K562 (cell line): Measurements from ENCODE around the gene OLFML1. TPM values are rescaled to one million over a fixed set of nuclear protein-coding genes. Genes with fewer than 3 reads are reported as not detected.

Source experiments
- ATAC-seq: fragments of 200-7000 bp; cut with Tn5 transposase; 3 replicates; pipeline ENCODE4 v1.9.1; 2020; ENCODE audit warnings: moderate library complexity
- BruUV-seq: library from RNA; stranded (reverse); fragments of 400-500 nt; replicated peaks from 2 replicates; lab custom pipeline; 2021; lab: Mats Ljungman, UMichigan
- CTCF ChIA-PET: fragments of 300-600 bp; formaldehyde crosslinking; extraction: SDS; loops from one replicate; lab custom pipeline; 2021; ENCODE audit warnings: low intra/inter-chr PET ratio; lab: Yijun Ruan, JAX
- POLR2A ChIA-PET: fragments of 300-600, 350-650 bp; sonication (Branson Sonifier 250); formaldehyde crosslinking; extraction: SDS; loops from one replicate; lab custom pipeline; 2021; ENCODE audit warnings: antibody characterized with exemption, inconsistent platforms; lab: Yijun Ruan, JAX
- DNase-seq, 4 experiments: peaks; one replicate each; pipeline versions ENCODE4 v3.0.0 to v3.0.0-alpha.2; 2011 to 2018; ENCODE audit warnings: low spot score in 3 of 4, mixed read lengths in 3 of 4; ENCODE audit errors: extremely low read depth in 1 of 4
- FAIRE-seq: peaks from 2 replicates; lab custom pipeline; 2011; peaks lifted over from hg19 to GRCh38; lab: Jason Lieb, UNC
- H2AFZ ChIP-seq: 2 replicates; pipeline ENCODE4 v1.6.0; 2011; ENCODE audit warnings: low read depth, low read length, control low read depth, inconsistent platforms
- H3K27ac ChIP-seq: fragments of 200-600 bp; 3 replicates; pipeline ENCODE4 v1.8.0; 2011; ENCODE audit warnings: low read depth, mild to moderate bottlenecking, control low read depth, inconsistent platforms, low read length, moderate library complexity, mixed read lengths; ENCODE audit errors: extremely low read depth
- H3K27me3 ChIP-seq, 2 experiments: fragments of 300-600 bp in 1 of 2; 2 replicates in 1 of 2; 3 replicates in 1 of 2; pipeline versions ENCODE4 v1.6.0 to v1.8.0; 2011; ENCODE audit warnings: inconsistent platforms in 2 of 2, low read length in 2 of 2, mild to moderate bottlenecking in 1 of 2, mixed read lengths in 1 of 2, moderate library complexity in 1 of 2; ENCODE audit not compliant: control insufficient read depth in 2 of 2, insufficient read depth in 2 of 2
- H3K36me3 ChIP-seq: fragments of 300-600 bp; 3 replicates; pipeline ENCODE4 v1.8.0; 2011; ENCODE audit warnings: mild to moderate bottlenecking, low read length, inconsistent platforms; ENCODE audit not compliant: control insufficient read depth, insufficient read depth
- H3K4me1 ChIP-seq, 2 experiments: fragments of 200-600 bp in 1 of 2; replicated peaks in 1 of 2; 2 replicates in 1 of 2; 3 replicates in 1 of 2; pipeline versions ENCODE4 v1.5.1 to v1.8.0; 2011; ENCODE audit warnings: inconsistent platforms in 2 of 2, low read length in 2 of 2, mild to moderate bottlenecking in 1 of 2, mixed read lengths in 1 of 2, moderate library complexity in 1 of 2; ENCODE audit not compliant: control insufficient read depth in 2 of 2, insufficient read depth in 2 of 2
- H3K4me2 ChIP-seq: 2 replicates; pipeline ENCODE4 v1.6.1; 2011; ENCODE audit warnings: low read length, control low read depth, inconsistent platforms, mixed read lengths; ENCODE audit not compliant: insufficient read depth
- H3K4me3 ChIP-seq: fragments of 200-600 bp; sonication (generic), shearing (Covaris generic); 2 replicates; pipeline ENCODE4 v1.5.1; 2016; ENCODE audit warnings: control low read depth, inconsistent platforms
- H3K79me2 ChIP-seq: fragments of 200-600 bp; 3 replicates; pipeline ENCODE4 v1.8.0; 2011; ENCODE audit warnings: low read length, inconsistent platforms; ENCODE audit not compliant: control insufficient read depth, insufficient read depth
- H3K9ac ChIP-seq, 2 experiments: 2 replicates each; pipeline versions ENCODE4 v1.6.0 to v1.6.1; 2011; ENCODE audit warnings: low read depth in 2 of 2, low read length in 2 of 2, control low read depth in 1 of 2, inconsistent platforms in 1 of 2, mild to moderate bottlenecking in 1 of 2, mixed read lengths in 1 of 2; ENCODE audit not compliant: insufficient read depth in 1 of 2
- H3K9me1 ChIP-seq: one replicate; pipeline ENCODE4 v1.6.0; 2011; ENCODE audit warnings: inconsistent platforms, mild to moderate bottlenecking, low read length, moderate library complexity; ENCODE audit not compliant: control insufficient read depth, insufficient read depth
- H3K9me3 ChIP-seq: replicated peaks from 2 replicates; pipeline ENCODE4 v1.5.1; 2011; ENCODE audit warnings: low read depth, low read length, inconsistent platforms; ENCODE audit not compliant: control insufficient read depth, insufficient read depth
- H4K20me1 ChIP-seq: replicated peaks from 2 replicates; pipeline ENCODE4 v1.6.1; 2011; ENCODE audit warnings: low read length, inconsistent platforms, mixed read lengths; ENCODE audit not compliant: control insufficient read depth, insufficient read depth
- CHAMP1 ChIP-seq: fragments of 450-650 bp; IDR thresholded peaks from 2 replicates; pipeline ENCODE4 v1.6.1; 2016; ENCODE audit warnings: mild to moderate bottlenecking
- CREBBP ChIP-seq: IDR thresholded peaks from one replicate; pipeline ENCODE4 v1.6.1; 2012; ENCODE audit warnings: low read depth, mild to moderate bottlenecking, control low read depth, inconsistent platforms, low read length
- GTF3C2 ChIP-seq: IDR thresholded peaks from 3 replicates; pipeline ENCODE4 v1.6.1; 2011; ENCODE audit warnings: borderline replicate concordance, mild to moderate bottlenecking, moderate library complexity; ENCODE audit not compliant: insufficient read length; ENCODE audit errors: extremely low read depth
- HES1 ChIP-seq: fragments of 450-650 bp; IDR thresholded peaks from 2 replicates; pipeline ENCODE4 v1.6.1; 2016; ENCODE audit warnings: low read depth, mild to moderate bottlenecking, moderate library complexity
- MAFF ChIP-seq: IDR thresholded peaks from 2 replicates; pipeline ENCODE4 v1.6.1; 2012; ENCODE audit warnings: low read length, improper control_type of control experiment
- MCM7 ChIP-seq, 2 experiments: fragments of 450-650 bp; IDR thresholded peaks; 2 replicates each; pipeline ENCODE4 v1.6.1; 2016 to 2018
- TCF7 ChIP-seq: sonication (generic); IDR thresholded peaks from 2 replicates; pipeline ENCODE4 v1.6.1; 2016; ENCODE audit warnings: antibody characterized with exemption, borderline replicate concordance
- TCFL5 ChIP-seq: fragments of 250-450 bp; sonication (Bioruptor Pico); conservative IDR thresholded peaks from 2 replicates; pipeline ENCODE4 v1.6.1; 2021; ENCODE audit warnings: mild to moderate bottlenecking, moderate library complexity, matching md5 sums
- ZBTB9 ChIP-seq: fragments of 450-650 bp; formaldehyde crosslinking; IDR thresholded peaks from 2 replicates; pipeline ENCODE4 v1.4.0; 2020; ENCODE audit warnings: mild to moderate bottlenecking, moderate library complexity
- ZNF316 ChIP-seq: fragments of 450-650 bp; IDR thresholded peaks from 2 replicates; pipeline ENCODE4 v1.6.1; 2016
- ZNF76 ChIP-seq: fragments of 250-450 bp; sonication (Bioruptor Pico); IDR thresholded peaks from 2 replicates; pipeline ENCODE4 v1.4.0; 2020; ENCODE audit warnings: mild to moderate bottlenecking, moderate library complexity, borderline replicate concordance
- WGBS: fragments of 100-300 bp; shearing (Covaris generic); methylation state at CpG from one replicate; pipeline ENCODE4 v1.1.6; 2016; ENCODE audit warnings: low coverage, mixed read lengths; ENCODE audit not compliant: insufficient coverage; ENCODE audit errors: missing lambda C conversion rate; 5-methylcytosine and 5-hydroxymethylcytosine counted together
- in situ Hi-C: fragments of 300-500 bp; cut with MboI; formaldehyde crosslinking; loops from 4 replicates; pipeline ENCODE4 v1.15.0; 2018; ENCODE audit warnings: inconsistent platforms, mixed read lengths
- intact Hi-C: fragments of 100-400 bp; cut with micrococcal nuclease; formaldehyde crosslinking; loops from 2 replicates; pipeline ENCODE4 v1.14.2; 2022
- polyA plus RNA-seq, 8 experiments: library from polyadenylated mRNA; depleted of rRNA in 4 of 8; stranded (reverse) in 5 of 8; unstranded in 3 of 8; fragments of >200 nt; fragmentation: Nextera tagmentation in 2 of 8; fragmentation: Illumina TruSeq in 1 of 8; extraction: Ambion mirVana in 2 of 8; extraction: Trizol in 1 of 8; gene quantifications; 2 replicates each; pipeline versions ENCODE4 v1.2.1 to v1.2.3, GENCODE V29; 2011 to 2014; ENCODE audit warnings: inconsistent platforms in 1 of 8, missing spikeins in 1 of 8
- total RNA-seq, 7 experiments: library from RNA; depleted of rRNA in 6 of 7; stranded (reverse); fragments of >200 nt in 6 of 7; fragmentation: Illumina TruSeq in 2 of 7; extraction: Trizol in 2 of 7; gene quantifications; 2 replicates each; pipeline versions ENCODE4 v1.2.1 to v1.2.3, GENCODE V29; 2011 to 2021; ENCODE audit warnings: low replicate concordance in 1 of 7
- TF ChIP-seq, protein P1 (sequence below): conservative IDR thresholded peaks from 2 replicates; pipeline ENCODE4 v1.6.1; 2011; ENCODE audit warnings: low read depth, mild to moderate bottlenecking, low read length; ENCODE audit not compliant: control insufficient read depth

OLFML1 gene
- total and polyA plus RNA-seq, 9 of the 15 experiments (the other 6 are each of a cell fraction or from before 2014, with no cell fraction given), result not detected

GRCh38 chr11:7540830-7541555, 55.7 kb downstream of the OLFML1 start (continued):
- TF ChIP-seq CHAMP1 (no peak), TCF7 (no peak), GTF3C2 (no peak)

- in situ Hi-C loops (no loop called here), intact Hi-C loops (no loop called here)
- H3K9me3 ChIP-seq, result no peaks in the 10 kb centered on the region
- POLR2A ChIA-PET, result no interaction called here
- no peaks in the 10 kb centered on the region for H3K79me2 ChIP-seq
- no TSS peak for BruUV-seq
- no peak overlapping the region for H3K27ac ChIP-seq
- FAIRE-seq (no peak), ATAC-seq (no peak), DNase-seq (no peak)
- CTCF ChIA-PET, result no interaction called here
- H3K4me1 ChIP-seq, result no peaks in the 10 kb centered on the region; a peak in 2 of 5 replicates
- no peaks in the 10 kb centered on the region for H3K9me1 ChIP-seq
- H3K4me2 ChIP-seq, result no peak overlapping the region
- WGBS, result 9% methylated on average over 1 of the region's 1 CpG
- no peaks in the 10 kb centered on the region for H3K36me3 ChIP-seq
- peaks cover 0 to 31% of the 10 kb centered on the region in 2 experiments; a peak in 2 of 5 replicates for H3K27me3 ChIP-seq
- no peaks in the 10 kb centered on the region for H4K20me1 ChIP-seq
- no peak overlapping the region for H3K9ac ChIP-seq
- no peak overlapping the region for H3K4me3 ChIP-seq
- H2AFZ ChIP-seq, result no peak overlapping the region
- TF ChIP-seq, protein P1, sequence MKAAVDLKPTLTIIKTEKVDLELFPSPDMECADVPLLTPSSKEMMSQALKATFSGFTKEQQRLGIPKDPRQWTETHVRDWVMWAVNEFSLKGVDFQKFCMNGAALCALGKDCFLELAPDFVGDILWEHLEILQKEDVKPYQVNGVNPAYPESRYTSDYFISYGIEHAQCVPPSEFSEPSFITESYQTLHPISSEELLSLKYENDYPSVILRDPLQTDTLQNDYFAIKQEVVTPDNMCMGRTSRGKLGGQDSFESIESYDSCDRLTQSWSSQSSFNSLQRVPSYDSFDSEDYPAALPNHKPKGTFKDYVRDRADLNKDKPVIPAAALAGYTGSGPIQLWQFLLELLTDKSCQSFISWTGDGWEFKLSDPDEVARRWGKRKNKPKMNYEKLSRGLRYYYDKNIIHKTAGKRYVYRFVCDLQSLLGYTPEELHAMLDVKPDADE, result no peak
- no peak for TF ChIP-seq TCFL5 (CRISPR knock-in tag)
- no peak for TF ChIP-seq ZBTB9
- TF ChIP-seq CREBBP, result no peak
- TF ChIP-seq ZNF76, result no peak
- no peak for TF ChIP-seq HES1
- TF ChIP-seq MAFF, result no peak
- no peak for TF ChIP-seq MCM7 (IDR thresholded peaks at IDR 0.05)
- no peak for TF ChIP-seq ZNF316
Measured at GRCh38 chr11:7543302-7543701, 58.0 kb downstream of the OLFML1 start.
